ENCODE data around the gene COX5B. TPM values are rescaled to one million over a fixed set of nuclear protein-coding genes. Genes with fewer than 3 reads are reported as not detected.
A peak's percentile ranks its signal among the peaks of the same experiment; 100 is the strongest.

Gene COX5B
- total RNA-seq, 2 experiments from 2014 or later: 233 to 238 TPM

- ATAC-seq (no peak), DNase-seq (no peak)
- Mint-ChIP-seq H3K27me3 (peaks cover 2% of the 10 kb centered on the region), H3K4me1 (ENCODE audit: low read depth) (peaks cover 13% of the 10 kb centered on the region), H3K4me3 (no peak overlapping the region), H3K27ac (no peak overlapping the region), H3K36me3 (ENCODE audit: low read depth) (no peaks in the 10 kb centered on the region), H3K9me3 (no peaks in the 10 kb centered on the region)
- no peak for TF ChIP-seq CTCF (IDR thresholded peaks at IDR 0.05)
- CTCF ChIA-PET: interaction anchor here (0.9 to 1.2 kb wide), 4 partner anchors 9 to 100 kb away, joined by 3 to 4 read pairs (median 3); partner anchors contain the start of gene ACTR1B
- intact Hi-C loops (cut with micrococcal nuclease): no loop called here
- POLR2A ChIA-PET: no interaction called here
These were observed 45.3 kb downstream of the COX5B start for GRCh38 chr2:97691166-97691565.

- ChIA-PET CTCF (no interaction called here), POLR2A (no interaction called here)
- Mint-ChIP-seq H3K27me3 (peaks cover 2% of the 10 kb centered on the region), H3K27ac (no peak overlapping the region), H3K4me3 (no peak overlapping the region), H3K36me3 (ENCODE audit: low read depth) (no peaks in the 10 kb centered on the region), H3K9me3 (no peaks in the 10 kb centered on the region), H3K4me1 (ENCODE audit: low read depth) (peaks cover 11% of the 10 kb centered on the region)
- DNase-seq (no peak), ATAC-seq (no peak)
- intact Hi-C loops (cut with micrococcal nuclease): no loop called here
- TF ChIP-seq CTCF (IDR thresholded peaks at IDR 0.05): no peak
These were observed 47.6 kb downstream of the COX5B start for GRCh38 chr2:97693476-97693875.

- Mint-ChIP-seq H3K9me3 (no peaks in the 10 kb centered on the region), H3K27ac (no peak overlapping the region), H3K4me3 (no peak overlapping the region), H3K4me1 (ENCODE audit: low read depth) (peaks cover 10% of the 10 kb centered on the region), H3K27me3 (peaks cover 2% of the 10 kb centered on the region), H3K36me3 (ENCODE audit: low read depth) (no peaks in the 10 kb centered on the region)
- DNase-seq (no peak), ATAC-seq (no peak)
- POLR2A ChIA-PET: interaction anchor here (1.2 to 3.6 kb wide), 6 partner anchors 9 to 50 kb away, joined by 3 to 21 read pairs (median 4); partner anchors contain the start of genes ACTR1B, COX5B and ZAP70
- no peak for TF ChIP-seq CTCF (IDR thresholded peaks at IDR 0.05)
- CTCF ChIA-PET: interaction anchor here (0.8 to 7.4 kb wide), 8 partner anchors 12 to 105 kb away, joined by 3 to 154 read pairs (median 20); partner anchors contain the start of genes ACTR1B, ANKRD36B, COX5B and ZAP70
- intact Hi-C loops (cut with micrococcal nuclease): no loop called here
These were observed 49.9 kb downstream of the COX5B start for GRCh38 chr2:97695744-97696143.

- intact Hi-C loops (cut with micrococcal nuclease): loop anchor here (1.0 kb wide), 2 partner anchors 33 to 107 kb away; partner anchors contain the start of gene ACTR1B
- no peaks in the 10 kb centered on the region for H3K9me3 Mint-ChIP-seq
- H3K4me3 Mint-ChIP-seq: peak overlapping the region; percentile 34
- peaks cover 10% of the 10 kb centered on the region for H3K4me1 Mint-ChIP-seq (ENCODE audit: low read depth)
- peak; percentile 84 for TF ChIP-seq CTCF (IDR thresholded peaks at IDR 0.05)
- peak; percentile 89 for ATAC-seq
- H3K36me3 Mint-ChIP-seq (ENCODE audit: low read depth): no peaks in the 10 kb centered on the region
- peak; percentile 97 for DNase-seq
- POLR2A ChIA-PET: interaction anchor here (0.8 to 3.6 kb wide), 9 partner anchors 17 to 108 kb away, joined by 3 to 21 read pairs (median 4); partner anchors contain the start of genes ACTR1B, ANKRD36B and ZAP70
- CTCF ChIA-PET: interaction anchor here (0.6 to 7.4 kb wide), 35 partner anchors 9 to 1190 kb away, joined by 3 to 154 read pairs (median 5); partner anchors contain the start of genes ACTR1B, ANKRD36B, COX5B and ZAP70
- no peak overlapping the region for H3K27ac Mint-ChIP-seq
- H3K27me3 Mint-ChIP-seq: no peaks in the 10 kb centered on the region
These were observed 51.7 kb downstream of the COX5B start for GRCh38 chr2:97697252-97698235.

Other genes with a start within 250 kb of the COX5B start
- 10 to 100 TPM; 23.6 to 31.3 TPM for gene ANKRD36B, start 56.2 kb upstream of the COX5B start, total RNA-seq
- 100 to 1,000 TPM; 143 to 150 TPM for gene ACTR1B, start 18.0 kb downstream of the COX5B start, total RNA-seq
- 10 to 100 TPM in 1 of 2 experiments, 1 to 10 TPM in 1; 6.8 to 11.7 TPM for gene C2orf92, start 23.7 kb downstream of the COX5B start, total RNA-seq
- gene ZAP70, start 67.5 kb downstream of the COX5B start, total RNA-seq: 100 to 1,000 TPM; 218 TPM